ENCODE measurements around the gene MRGPRE.

MRGPRE gene

DNA sequence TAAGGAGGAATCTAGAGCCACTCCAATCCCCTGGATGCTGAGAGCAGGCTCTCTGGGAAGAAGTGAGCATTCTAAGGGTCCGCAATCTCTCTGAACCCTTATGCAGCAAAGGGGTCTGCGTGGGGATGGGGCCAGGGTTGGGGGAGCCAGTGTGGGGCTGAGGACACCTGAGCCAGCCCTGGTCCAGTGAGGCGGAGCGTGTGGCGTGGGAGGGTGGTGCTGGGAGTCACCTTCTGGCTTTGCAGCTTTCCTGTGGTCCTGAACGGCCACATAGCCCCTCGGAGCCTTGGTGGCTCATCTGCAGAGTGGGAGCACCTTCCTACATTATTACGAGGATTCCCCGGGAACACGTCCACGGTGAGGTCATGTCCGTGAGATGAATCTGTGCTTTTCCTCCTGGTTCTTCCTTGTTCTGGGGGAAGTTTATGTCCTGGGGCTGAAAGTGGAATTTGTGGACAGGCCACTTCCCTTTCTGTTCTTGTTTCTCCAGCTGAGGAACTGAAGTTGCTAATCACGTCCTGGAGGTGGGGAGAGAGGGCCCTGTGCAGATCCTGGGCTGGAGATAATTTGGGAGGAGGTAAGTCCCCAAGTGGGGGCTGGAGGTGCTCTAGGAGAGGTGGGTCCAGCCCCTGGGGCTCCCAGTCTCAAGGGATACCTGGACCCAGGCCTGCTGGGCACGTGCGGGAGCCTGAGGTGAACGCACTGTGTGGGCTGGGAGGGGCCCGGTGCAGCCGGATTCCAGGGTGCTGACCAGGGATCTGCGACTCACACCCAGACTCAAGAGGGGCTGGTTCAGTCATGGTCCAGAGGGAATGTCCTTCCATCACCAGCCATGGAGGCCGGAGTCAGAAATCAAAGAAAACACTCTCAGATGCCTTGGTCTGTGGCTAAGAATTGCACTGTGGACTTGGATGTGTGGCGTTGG, 6.1 kb downstream of the MRGPRE start:
- DNase-seq: no peak

DNA sequence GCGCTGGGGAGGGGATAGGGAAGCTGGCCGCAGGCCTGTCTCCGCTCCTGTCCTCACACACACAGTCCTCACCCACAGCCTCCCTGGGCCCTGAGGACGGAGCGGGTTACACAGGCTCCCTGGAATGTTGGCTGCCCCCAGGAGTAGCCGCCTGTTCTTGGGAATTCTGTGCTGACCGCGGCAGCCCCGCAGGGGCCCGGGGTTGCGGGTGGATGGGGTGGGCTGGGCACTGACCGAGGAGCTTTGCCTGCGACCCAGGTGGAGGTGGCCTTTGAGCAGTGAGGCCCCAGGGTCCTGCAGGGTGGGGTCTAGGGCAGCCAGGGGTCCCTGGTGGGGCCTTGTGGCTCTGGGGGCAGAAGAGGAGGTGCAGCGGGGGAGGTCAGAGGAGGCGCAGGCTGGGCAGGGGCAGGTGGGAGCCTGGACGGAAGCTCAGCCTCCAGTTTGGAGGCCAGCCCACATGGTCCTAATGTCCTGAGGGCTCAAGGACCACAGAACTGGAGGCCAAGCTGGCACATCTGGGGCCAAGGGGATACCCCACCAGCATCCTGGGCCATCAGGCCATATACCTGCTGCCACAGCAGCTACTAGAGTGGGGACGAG, 7.0 kb downstream of the MRGPRE start:
- no peak for DNase-seq

DNA sequence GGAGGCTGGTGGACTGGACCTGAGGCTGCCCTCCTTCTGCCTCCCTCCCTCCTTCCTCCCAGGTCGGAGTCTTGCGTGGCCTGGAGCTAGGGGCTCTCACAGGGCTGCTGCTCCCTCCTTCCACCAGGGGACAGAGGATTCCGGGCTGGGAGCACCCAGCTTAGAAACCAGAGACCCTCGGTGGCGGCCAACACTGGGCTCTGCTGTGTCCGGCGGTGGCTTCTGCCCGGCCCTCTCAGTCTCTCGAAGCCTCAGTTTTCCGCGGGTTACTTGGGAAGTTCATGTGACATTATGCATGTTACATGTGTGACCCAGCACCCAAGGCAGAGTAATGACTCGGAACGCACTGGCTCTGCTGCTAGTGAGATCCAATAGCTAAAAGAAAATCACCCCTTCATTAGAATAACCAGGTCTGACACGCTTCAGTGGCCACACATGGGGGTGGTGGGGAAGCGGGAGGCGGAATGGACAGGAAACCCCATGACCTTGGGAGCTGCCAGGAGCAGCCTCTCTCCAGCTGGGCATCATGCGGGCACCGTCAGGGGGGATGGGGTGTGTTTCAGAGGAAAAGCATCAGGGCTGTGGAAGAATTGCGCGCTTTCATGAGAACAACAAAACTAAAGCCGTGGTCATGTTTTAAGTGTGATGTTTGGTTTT, 7.7 kb downstream of the MRGPRE start:
- no peak for DNase-seq

DNA sequence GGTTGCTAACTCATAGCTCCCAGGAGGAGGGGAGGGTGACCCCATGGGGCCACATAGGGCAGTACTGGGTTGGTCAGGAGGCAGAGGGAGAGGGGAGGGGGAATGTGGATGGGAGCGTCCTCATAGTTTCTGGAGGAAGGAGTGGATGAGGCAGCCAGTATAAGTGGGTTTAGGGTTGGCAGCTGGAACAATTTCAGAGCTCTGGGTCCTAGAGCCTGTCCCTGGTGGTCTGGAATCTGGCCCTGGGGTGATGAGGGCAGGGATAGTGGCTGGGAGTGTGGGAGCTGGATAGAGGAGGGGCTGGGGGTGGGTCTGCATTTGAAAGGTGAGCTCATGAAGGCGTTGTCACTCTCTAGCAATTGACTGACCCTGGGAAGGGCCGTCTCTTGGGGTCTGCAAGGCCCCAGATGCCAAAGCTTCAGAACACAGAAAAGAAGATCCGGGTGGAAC, 8.3 kb downstream of the MRGPRE start:
- no peak for DNase-seq

DNA sequence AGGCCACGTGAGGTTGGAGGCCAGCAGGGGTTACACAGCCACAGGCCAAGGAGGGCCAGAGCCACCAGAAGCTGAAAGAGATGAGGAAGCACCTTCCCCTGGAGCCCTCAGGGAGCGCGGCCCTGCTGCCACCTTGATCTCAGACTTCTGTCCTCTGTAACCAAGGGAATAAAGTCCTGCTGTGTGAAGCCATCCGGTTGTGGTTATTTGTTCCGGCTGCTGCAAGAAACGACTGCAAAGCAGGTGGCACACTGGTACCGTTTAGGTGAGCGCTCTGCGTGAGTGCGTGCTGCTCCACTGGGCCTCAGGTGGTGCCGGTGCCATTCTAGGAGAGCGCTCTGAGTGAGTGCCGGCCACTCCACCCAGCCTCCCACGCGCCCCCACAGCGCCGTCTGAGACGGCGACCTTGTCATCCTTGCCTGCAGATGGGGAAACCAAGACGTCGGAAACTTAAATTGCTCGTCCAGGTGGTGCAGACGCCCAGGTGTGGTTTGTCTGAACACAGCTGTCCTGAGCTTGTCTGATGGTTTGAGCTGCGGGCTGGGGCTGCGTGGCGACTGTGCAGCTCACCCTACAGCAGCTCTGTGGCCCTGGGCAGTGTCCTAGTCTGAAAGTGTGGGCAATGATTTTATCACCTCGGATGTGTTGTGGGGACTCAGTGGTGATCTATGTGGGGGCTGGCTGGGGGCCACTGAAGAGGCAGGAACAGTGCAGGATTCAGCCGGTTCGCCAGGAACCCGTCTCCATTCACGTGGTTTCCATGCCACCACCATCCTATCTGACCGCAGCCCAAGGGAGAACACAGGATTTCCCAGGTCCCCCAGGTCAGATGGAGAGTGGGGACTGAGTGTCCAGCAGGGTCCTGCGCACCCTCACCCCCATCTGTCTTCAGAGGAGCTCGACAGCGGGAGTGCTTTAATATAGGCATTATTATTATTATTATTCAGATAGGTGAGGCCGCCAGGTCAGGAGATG, 9.0 kb downstream of the MRGPRE start:
- DNase-seq: no peak

DNA sequence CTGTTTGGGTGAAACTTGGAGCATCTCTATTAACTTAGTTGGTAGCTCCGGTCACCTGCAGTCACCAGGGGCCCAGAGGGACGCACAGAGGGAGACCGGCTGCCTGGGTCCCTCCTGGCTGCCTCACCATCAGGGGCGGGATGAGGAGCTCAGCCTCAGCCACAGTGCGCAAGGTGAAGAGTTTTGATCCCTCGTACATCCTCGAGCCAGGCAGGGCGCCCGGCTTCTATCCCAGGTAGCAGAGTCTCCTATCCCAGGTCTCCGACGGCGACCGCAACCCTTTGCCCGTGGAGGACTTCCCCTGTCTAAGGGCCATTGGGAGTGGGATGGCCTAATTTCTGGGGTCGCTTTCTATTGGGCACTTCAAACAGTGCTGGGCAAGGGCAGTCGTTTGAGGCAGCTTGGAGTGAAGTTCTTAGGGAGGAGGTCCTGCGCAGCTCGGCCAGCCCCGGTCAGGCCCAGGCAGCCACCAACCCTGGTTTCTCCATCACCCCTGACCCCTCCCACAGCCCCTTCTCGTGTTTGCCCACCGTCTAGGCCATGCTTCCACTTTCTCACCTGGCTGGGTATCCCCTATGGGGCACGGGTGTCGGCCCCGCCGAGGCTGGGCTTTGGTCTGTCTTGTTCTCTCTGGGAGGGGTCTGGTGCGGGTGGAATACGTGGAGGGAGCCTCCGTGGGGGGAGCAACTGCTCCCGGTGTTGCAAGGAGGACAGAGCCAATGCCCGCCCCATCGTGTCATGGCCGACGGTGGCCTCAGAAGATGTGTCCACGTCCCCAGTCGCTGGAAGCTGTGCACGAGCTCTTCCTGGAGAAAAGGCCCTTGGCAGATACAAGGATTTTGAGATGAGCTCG, 10.0 kb downstream of the MRGPRE start:
- no peak for DNase-seq

DNA sequence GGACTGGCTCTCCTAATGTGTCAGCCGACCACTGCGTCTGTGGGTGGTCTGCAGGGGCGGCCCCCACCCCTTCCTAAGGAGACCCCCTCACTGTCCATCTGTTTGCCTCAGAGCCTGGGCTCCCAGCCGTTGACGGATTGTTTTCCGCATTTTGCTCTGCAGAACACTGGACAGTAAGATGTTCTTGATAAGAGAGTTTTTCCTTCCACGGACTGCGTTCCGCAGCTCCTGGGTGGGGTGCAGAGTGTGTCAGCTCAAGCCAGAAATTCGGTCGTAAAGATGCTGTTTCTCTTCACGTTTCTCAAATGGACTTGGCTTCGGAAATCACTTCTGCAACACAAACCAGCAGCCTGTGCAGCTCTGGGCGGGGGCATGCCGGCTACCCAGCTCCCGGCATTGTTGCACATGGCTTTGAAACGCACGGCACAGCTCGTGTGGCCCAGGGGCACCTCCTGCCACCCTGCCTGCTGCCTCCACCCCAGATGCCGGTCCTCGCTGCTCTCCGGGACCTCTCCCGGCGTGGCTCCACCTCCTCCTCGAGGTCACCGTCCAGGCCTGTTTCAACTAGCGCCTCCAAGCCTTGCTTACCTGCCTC, 10.7 kb downstream of the MRGPRE start:
- no peak for DNase-seq

DNA sequence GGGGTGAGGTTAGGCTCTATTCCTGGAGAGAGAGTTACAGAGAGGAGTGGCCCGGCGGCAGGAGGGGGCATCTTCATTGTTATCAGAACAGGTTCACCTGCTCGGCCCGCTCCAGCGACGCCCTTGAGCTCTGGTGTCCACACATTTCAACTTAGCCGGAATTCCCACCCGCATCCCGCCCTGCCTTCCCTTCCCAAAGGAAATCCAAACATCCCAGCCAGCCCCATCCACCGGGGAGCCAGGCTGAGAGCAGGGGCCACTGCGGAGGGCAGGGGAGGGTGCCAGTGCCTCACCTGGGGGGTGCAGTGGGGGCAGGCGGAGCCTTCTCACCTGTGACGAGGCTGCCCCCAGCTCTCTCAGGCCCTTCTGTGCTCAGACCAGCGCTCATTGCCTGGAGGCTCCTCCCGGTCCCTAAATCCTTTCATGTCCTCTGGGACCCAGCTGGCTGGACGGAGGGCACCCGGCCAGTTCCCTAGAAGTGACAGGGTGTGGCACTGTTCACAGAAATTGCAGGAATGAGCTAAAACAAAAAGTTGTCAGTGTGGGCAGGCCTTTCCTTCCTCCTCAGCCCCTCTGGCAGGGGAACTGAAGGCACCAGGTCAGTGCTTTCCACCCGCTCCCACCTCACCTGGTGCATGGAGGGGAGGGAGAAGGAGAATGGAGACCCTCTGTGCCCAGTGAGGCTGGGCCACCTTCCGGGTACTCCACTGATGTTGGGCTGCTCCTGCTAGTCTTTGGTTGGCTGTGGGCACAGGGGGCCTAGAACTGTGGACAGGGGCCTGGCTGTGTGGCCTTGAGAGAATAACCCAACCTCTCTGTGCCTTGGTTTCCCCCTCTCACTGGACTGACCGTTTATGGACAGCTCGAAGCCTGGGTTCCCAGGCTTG, 11.5 kb downstream of the MRGPRE start:
- DNase-seq: no peak

DNA sequence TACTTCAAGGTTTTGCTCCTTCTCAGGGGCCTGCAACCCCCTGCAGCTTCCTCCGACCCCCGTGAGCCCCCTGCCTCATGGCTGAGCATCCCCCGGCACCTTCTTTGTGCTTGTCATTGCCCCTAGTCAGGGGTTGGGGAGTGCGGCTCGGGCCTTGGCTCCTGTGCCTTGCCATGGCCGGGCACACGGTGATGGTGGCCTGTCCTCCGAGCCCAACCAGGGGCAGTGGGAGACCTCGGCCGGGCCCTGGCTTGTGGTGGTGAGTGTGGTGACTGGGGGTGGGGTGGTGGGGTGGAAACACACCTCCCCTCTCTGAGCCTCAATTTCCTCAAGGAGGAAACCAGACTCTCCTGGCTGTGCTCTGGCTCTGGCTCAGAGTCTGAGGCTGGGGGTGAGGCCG, 12.1 kb downstream of the MRGPRE start:
- no peak for DNase-seq

DNA sequence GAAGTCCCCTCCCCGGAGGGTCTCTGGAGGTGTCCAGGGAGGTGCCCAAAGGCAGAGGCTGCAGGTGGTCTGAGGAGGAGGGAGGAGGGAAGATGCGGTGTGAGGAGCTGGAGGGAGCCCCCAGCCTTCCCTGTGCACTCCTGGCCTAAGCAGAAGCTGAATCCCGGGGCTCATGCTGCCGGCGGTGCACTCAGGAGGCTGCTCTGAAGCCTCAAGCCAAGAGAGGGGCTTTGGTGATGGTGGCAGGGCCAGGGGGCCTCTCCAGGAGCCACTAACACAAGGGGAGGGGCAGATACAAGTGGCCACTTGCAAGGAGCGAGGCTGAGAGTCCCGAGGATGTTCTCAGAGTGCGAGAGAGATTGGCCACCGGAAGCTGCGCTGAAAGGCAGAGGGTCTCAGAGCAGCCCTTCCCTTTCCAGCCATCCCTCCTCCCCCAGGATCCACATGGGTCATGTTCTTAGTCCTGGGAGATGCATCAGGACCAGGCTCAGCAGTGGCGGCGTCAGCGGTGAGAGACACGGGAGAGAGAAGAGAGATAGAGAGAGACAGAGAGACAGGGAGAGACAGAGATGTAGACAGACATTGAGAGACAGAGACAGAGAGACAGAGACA, 12.8 kb downstream of the MRGPRE start:
- DNase-seq: no peak

DNA sequence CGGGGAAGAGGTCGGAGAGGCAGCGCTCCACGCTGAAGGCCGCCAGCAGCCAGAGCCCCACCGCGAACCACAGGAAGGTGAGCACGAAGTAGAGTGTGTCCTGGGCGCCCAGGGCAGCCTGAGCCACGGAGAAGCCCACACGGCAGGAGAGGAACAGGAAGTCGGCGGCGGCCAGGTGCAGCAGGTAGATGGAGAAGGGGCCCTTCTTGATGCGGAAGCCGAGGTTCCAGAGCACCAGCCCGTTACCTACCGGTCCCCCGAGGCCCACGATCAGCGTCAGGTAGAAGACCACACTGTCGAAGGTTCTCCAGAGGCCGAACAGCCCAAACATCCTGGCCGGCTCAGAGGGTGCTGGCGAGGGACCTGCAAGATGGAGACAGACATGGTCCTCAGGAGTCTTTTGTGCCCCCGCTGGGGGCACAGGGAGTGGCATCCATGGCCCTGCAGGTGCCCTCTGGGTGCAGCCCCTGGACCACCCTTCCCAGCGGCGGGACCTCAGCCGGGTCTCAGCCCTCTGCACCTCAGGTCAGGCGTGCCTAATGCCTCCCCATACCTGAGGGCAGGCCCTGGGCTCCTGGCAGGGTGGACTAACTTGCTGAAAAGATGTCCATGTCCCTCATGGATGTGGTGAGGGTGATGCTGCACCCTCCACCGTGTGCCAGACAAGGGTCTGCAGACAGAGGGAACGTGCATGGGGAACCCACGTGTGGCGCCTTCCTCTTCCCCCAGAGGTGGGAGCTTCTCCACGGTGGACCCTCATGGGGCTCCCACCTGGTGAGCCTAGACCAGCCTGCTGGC, 13.5 kb downstream of the MRGPRE start, which contains the start of gene MRGPRG:
Gene MRGPRG (minus strand): TSS at position 331 of the 798 bp plus-strand sequence. CDS start 0 bp downstream, at position 331.
- DNase-seq: no peak

DNA sequence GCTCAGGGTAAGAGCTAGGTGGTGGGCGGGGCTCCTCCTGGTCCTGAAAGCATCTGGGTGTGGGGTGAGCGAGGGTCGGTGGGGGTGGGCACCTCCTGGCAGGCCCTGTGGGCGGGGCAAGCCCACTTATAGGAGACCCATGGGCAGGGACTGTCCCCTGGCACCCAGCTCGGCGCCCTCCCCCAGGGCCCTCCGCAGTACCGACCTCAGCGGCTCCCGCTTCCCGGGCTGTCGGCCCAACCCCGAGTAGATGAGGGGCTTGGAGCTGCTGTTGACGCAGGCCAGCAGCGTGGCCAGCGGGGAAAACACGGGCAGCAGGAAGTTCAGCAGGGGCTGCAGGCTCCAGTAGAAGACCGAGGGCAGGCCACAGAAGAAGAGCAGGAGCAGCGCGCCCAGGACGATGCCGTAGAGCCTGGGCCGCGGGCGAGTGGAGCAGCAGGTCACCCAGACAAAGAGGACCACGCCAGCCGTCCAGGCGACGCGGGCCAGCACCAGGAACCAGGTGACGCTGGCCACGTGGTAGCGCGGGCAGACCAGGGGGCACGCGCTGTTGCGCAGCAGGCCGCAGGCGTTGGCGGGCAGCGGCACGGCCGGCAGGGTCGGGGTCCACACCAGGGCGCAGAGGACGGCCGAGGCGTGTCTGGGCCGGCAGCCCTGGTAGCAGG, 14.3 kb downstream of the MRGPRE start:
- no peak for DNase-seq

DNA sequence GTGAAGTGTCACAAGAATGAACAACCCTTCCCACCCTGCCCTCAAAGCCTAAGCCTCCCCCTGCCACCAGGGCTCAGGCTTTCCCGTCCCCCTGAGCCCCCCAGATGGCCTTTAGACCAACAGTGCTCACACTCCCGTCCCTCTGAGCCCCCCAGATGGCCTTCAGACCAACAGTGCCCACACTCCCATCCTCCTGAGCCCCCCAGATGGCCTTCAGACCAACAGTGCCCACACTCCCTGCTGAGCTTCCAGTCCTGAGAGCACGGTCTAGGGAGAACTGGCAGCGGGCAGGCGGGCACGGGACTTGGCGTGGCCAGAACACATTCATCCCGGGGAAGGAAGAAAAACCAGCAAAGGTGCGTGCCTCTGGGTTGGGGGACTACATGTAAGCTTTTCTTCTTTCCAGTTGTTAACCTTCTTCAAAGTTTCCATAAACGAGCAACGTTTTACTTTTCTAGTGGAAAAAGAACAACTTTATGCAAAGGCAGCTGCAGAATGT, 16.1 kb downstream of the MRGPRE start:
- DNase-seq: no peak

DNA sequence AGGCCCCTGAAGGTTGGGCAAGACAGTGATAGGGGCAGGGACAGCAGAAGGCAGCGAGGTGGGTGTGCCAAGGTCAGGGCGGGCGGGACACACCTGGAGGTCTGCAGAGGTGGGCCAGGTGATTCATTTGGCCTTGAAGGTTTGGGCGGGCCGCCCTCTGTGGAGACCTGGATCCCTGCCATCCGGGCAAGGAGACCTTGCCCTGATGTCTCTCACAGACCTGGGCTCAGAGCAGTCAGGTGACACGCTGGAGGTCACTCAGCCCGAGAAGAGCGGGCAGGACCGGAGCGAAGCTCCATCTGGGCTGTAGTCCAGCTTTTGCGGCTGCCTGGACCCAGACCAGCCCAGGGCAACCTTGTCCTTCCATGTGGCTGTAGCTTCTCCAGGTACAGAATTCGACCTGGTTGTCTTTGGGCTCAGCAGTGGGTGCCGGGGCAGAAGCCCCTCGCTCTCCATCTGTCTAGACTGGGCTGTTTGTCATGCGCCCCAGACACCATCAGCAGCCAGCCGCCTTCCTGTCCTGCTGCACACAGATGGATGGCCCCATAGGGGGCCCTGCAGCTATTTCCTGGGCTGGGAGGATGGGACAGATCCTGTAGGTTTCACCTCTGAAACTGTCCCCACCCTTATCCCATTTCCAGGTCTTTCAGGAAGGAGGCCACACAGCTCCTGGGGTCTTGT, 16.7 kb downstream of the MRGPRE start:
- no peak for DNase-seq

DNA sequence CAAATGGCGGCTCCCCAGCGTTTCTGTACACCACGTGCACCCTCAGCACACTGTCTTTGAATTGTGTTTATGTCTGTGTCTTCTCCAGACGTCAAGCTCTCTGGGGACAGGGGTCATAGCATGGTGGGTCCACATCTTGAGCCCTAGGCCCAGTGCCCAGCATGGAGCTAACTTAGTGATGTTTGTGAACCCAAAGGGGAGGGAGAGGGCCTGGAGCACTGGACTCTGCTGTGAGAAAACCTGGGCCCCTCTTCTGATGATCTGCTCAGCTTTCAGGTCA, 17.9 kb downstream of the MRGPRE start:
- DNase-seq: no peak

DNA sequence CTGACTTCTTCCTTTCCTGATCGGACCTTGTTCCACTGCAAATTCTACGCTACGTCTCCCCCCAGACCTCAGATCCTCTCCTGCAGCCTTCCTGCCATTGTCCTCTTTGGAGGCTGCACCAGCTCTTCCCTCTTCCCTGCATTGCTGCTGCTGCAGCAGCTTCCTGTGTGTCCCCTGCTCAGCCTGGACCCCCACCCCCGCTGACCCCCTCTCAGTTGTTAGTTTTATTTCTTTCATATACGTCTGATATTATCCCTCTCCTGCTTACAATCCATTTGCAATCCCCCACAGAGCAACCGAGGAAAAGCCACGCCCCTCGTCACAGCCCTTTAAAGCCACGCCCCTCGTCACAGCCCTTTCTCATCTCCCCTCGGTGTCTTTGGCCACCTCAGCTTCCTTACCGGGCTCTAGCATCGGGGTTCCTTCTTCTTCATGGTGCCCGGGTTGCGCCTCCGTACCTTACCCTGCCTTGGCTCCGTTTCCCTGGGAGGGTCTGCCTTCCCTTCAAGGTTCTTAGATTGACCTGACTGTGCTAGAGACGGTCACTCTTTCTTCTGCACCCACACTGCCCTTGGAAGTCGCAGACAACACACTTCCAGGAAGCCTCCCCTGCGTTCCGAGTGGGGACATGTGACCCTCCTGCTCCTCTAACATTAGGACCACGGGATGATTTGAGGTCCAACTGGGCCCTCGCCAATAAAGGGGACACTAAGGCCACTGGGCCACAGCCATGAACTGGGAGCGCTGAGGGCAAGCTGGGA, 18.4 kb downstream of the MRGPRE start:
- no peak for DNase-seq

DNA sequence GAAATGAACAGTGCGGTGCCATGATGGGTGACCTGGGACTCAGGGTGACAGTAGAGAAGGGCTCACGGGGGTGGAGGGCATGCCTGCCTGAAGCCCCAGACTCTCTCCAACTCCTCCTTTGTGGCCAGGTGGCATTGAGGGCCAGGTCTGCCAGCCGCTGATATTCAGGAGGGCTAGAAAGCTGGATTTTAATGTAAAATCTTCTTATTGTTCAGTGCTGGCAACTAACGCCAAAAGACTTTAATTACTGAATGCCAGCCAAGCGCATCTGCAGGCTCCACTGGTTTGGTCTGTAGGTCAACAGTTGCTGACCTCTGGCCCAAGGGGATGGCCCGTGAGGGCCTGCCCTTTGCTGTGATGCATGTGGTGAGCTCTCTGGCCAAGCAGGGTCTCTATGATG, 23.9 kb downstream of the MRGPRE start:
- DNase-seq: no peak
